GM12878 (cell line): ENCODE results near the gene INPP5D. TPM values are rescaled to one million over a fixed set of nuclear protein-coding genes. Genes with fewer than 3 reads are reported as not detected.

ENCODE experiments used
- ATAC-seq: fragments of 200-7000 bp; cut with Tn5 transposase; 3 replicates; pipeline ENCODE4 v1.9.1; 2020; ENCODE audit warnings: mild to moderate bottlenecking, moderate library complexity
- BruUV-seq: library from RNA; stranded (reverse); fragments of 400-500 nt; replicated peaks from 2 replicates; lab custom pipeline; 2021; lab: Mats Ljungman, UMichigan
- CTCF ChIA-PET: fragments of 300-600 bp; sonication (Branson Sonifier 250); formaldehyde crosslinking; extraction: SDS; loops from one replicate; lab custom pipeline; 2021; ENCODE audit warnings: inconsistent platforms; lab: Yijun Ruan, JAX
- POLR2A ChIA-PET: fragments of 350-600 bp; formaldehyde crosslinking; extraction: SDS; loops from one replicate; lab custom pipeline; 2021; ENCODE audit warnings: inconsistent platforms; lab: Charles Lee
- RAD21 ChIA-PET: fragments of 300-600 bp; sonication (Branson Sonifier 250); formaldehyde crosslinking; loops from one replicate; lab custom pipeline; 2023; ENCODE audit warnings: antibody characterized with exemption; ENCODE audit not compliant: unreplicated experiment; lab: Charles Lee
- SMC1A ChIA-PET: fragments of 300-600 bp; sonication (Branson Sonifier 250); formaldehyde crosslinking; loops from one replicate; lab custom pipeline; 2023; ENCODE audit not compliant: unreplicated experiment, uncharacterized antibody; lab: Charles Lee
- DNase-seq: peaks from one replicate; pipeline ENCODE4 v3.0.0-alpha.2; 2011; ENCODE audit warnings: low read depth, low spot score
- FAIRE-seq: peaks from 3 replicates; lab custom pipeline; 2011; peaks lifted over from hg19 to GRCh38; lab: Jason Lieb, UNC
- H2AFZ ChIP-seq: 2 replicates; pipeline ENCODE4 v1.6.0; 2011; ENCODE audit warnings: low read depth, low read length, control low read depth; ENCODE audit not compliant: control insufficient read depth
- H3K27ac ChIP-seq: 2 replicates; pipeline ENCODE4 v1.5.1; 2011; ENCODE audit warnings: control low read depth; ENCODE audit not compliant: control insufficient read depth, insufficient read depth
- H3K27me3 ChIP-seq, 2 experiments: replicated peaks in 1 of 2; 2 replicates each; pipeline versions ENCODE4 v1.6.0 to v1.6.1; 2011; ENCODE audit warnings: low read length in 1 of 2; ENCODE audit not compliant: control insufficient read depth in 2 of 2, insufficient read depth in 2 of 2
- H3K36me3 ChIP-seq, 2 experiments: 2 replicates each; pipeline ENCODE4 v1.5.1; 2011; ENCODE audit warnings: low read length in 1 of 2; ENCODE audit not compliant: control insufficient read depth in 2 of 2, insufficient read depth in 2 of 2
- H3K4me1 ChIP-seq: 2 replicates; pipeline ENCODE4 v1.6.1; 2011; ENCODE audit warnings: mild to moderate bottlenecking, low read length, moderate library complexity, mixed read lengths; ENCODE audit not compliant: control insufficient read depth, insufficient read depth
- H3K4me2 ChIP-seq: 2 replicates; pipeline ENCODE4 v1.6.0; 2011; ENCODE audit warnings: control low read depth; ENCODE audit not compliant: control insufficient read depth, insufficient read depth
- H3K4me3 ChIP-seq: fragments of 200-600 bp; sonication (generic); 2 replicates; pipeline ENCODE4 v1.5.1; 2016
- H3K79me2 ChIP-seq: 2 replicates; pipeline ENCODE4 v1.6.0; 2011; ENCODE audit warnings: low read length; ENCODE audit not compliant: control insufficient read depth, insufficient read depth
- H3K9ac ChIP-seq: 2 replicates; pipeline ENCODE4 v1.8.0; 2011; ENCODE audit warnings: low read length, control low read depth, mixed read lengths; ENCODE audit not compliant: control insufficient read depth, insufficient read depth
- H3K9me3 ChIP-seq: replicated peaks from 3 replicates; pipeline ENCODE4 v1.5.1; 2011; ENCODE audit warnings: mild to moderate bottlenecking, low read length; ENCODE audit not compliant: control insufficient read depth, insufficient read depth
- H4K20me1 ChIP-seq: 2 replicates; pipeline ENCODE4 v1.6.0; 2011; ENCODE audit not compliant: control insufficient read depth, insufficient read depth
- IKZF1 ChIP-seq: fragments of 450-650 bp; conservative IDR thresholded peaks from 2 replicates; pipeline ENCODE4 v1.6.1; 2017; ENCODE audit warnings: antibody characterized with exemption, mild to moderate bottlenecking
- KAT2A ChIP-seq: conservative IDR thresholded peaks from 2 replicates; pipeline ENCODE4 v1.6.1; 2011; ENCODE audit warnings: low read depth, low read length; ENCODE audit not compliant: control insufficient read depth
- MXI1 ChIP-seq: fragments of 150-350 bp; IDR thresholded peaks from 2 replicates; pipeline ENCODE4 v1.6.1; 2011; ENCODE audit warnings: low read depth, mild to moderate bottlenecking, inconsistent platforms, low read length, improper control_type of control experiment
- POLR2A ChIP-seq: IDR thresholded peaks from 2 replicates; pipeline ENCODE4 v1.6.1; 2011; ENCODE audit warnings: low read depth, mild to moderate bottlenecking, low read length
- RELA ChIP-seq: fragments of 450-650 bp; IDR thresholded peaks from 2 replicates; pipeline ENCODE4 v1.8.0; 2014; ENCODE audit warnings: borderline replicate concordance; ENCODE audit not compliant: partially characterized antibody
- SMARCA5 ChIP-seq: fragments of 450-650 bp; IDR thresholded peaks from 2 replicates; pipeline ENCODE4 v1.6.1; 2017; ENCODE audit warnings: mild to moderate bottlenecking
- TBL1XR1 ChIP-seq: IDR thresholded peaks from 2 replicates; pipeline ENCODE4 v1.6.1; 2012; ENCODE audit warnings: low read depth, low read length, improper control_type of control experiment
- ZNF24 ChIP-seq: fragments of 450-650 bp; IDR thresholded peaks from 2 replicates; pipeline ENCODE4 v1.6.1; 2017; ENCODE audit warnings: antibody characterized with exemption, mild to moderate bottlenecking
- WGBS: methylation state at CpG from one replicate; pipeline ENCODE4 v1.1.6; 2016; ENCODE audit warnings: low lambda C conversion rate; ENCODE audit not compliant: insufficient replicate concordance, insufficient coverage; ENCODE audit errors: missing lambda C conversion rate; 5-methylcytosine and 5-hydroxymethylcytosine counted together
- in situ Hi-C: fragments of 300-500 bp; cut with MboI; formaldehyde crosslinking; loops from 9 replicates; pipeline ENCODE4 v1.14.3; 2018; ENCODE audit warnings: mixed read lengths
- intact Hi-C: fragments of 100-400 bp; cut with micrococcal nuclease; formaldehyde crosslinking; loops from one replicate; pipeline ENCODE4 v1.14.2; 2022; ENCODE audit not compliant: unreplicated experiment
- polyA plus RNA-seq, 11 experiments: library from polyadenylated mRNA; depleted of rRNA in 4 of 11; unstranded in 6 of 11; stranded (reverse) in 5 of 11; fragments of >200 nt; fragmentation: Nextera tagmentation in 4 of 11; fragmentation: Illumina TruSeq in 1 of 11; extraction: Ambion mirVana in 4 of 11; extraction: Trizol in 1 of 11; gene quantifications; 1 replicate in 1 of 11; 2 replicates in 10 of 11; pipeline versions ENCODE4 v1.2.1 to v1.2.3, GENCODE V29; 2011 to 2016; ENCODE audit warnings: inconsistent platforms in 2 of 11, missing spikeins in 2 of 11, low read depth in 1 of 11
- total RNA-seq, 4 experiments: library from RNA; depleted of rRNA in 3 of 4; stranded (reverse); fragments of >200 nt in 3 of 4; fragmentation: Illumina TruSeq in 1 of 4; extraction: Trizol in 1 of 4; gene quantifications; 2 replicates each; pipeline versions ENCODE4 v1.2.1 to v1.2.3, GENCODE V29; 2013 to 2021

Gene INPP5D
- total and polyA plus RNA-seq, 10 of the 15 experiments (the other 5 are each of a cell fraction or from before 2014, with no cell fraction given) = 11.8 to 139 (median 88.8) TPM

DNA sequence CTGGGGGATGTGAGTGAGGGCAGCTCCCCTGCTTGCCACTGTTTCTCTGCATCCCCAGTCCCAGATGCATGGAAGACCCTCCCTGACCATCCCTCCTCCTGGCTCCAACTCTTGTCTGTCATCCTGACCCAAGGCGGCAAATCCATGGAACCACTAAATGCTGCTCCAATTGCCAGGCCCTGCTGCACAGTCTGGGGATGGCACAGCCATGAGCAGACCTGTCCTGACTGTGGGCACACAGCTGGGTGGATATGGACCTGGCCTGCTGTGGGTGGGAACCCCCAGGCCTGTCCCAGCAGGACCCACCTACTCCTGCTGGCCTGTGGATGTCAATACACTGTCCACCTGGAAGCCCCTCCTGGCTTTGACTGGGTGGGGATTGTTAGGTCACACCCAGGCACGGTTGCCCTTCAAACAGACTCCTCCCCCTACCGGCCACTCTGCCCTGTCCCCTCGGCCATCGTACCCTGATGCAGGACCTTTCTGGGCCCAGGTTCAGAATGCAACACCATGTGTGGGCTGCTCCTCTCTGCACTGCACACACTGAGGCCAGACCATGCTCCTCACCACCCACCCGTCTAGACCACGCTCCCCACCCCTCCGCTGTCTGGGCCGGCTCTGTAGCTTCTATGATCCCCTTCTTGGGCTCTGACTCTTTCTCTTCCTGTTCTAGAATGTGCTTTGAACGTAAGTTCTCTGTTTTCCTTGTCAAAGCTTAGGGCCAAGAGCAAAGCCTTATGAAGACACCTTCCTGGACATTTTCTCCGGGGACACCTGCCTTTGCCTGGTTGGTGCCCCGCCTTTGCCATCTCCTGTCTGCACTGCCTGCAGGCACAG, 57.9 kb downstream of the INPP5D start:
- Histone ChIP-seq H3K4me2 (no peak overlapping the region), H3K27me3 (no peaks in the 10 kb centered on the region), H3K9ac (no peak overlapping the region), H3K4me1 (peaks cover 9% of the 10 kb centered on the region), H4K20me1 (peaks cover 3% of the 10 kb centered on the region; the same call in 1 of the 2 replicates), H3K9me3 (no peaks in the 10 kb centered on the region; the same call in 2 of the 3 replicates), H2AFZ (no peak overlapping the region), H3K36me3 (peaks cover 21 to 40% of the 10 kb centered on the region in 2 experiments; a peak in 3 of 4 replicates), H3K4me3 (no peak overlapping the region), H3K79me2 (peaks cover 46% of the 10 kb centered on the region), H3K27ac (no peak overlapping the region)
- SMC1A ChIA-PET = no interaction called here
- BruUV-seq = no TSS peak
- POLR2A ChIA-PET = interaction anchor here (0.6 kb wide), 1 partner anchor 15 kb away, joined by 3 read pairs; no protein-coding TSS in a partner anchor
- intact Hi-C loops (no loop called here), in situ Hi-C loops (no loop called here)
- ATAC-seq = peak; percentile 11; the same call in 2 of the 3 replicates
- no peak for TF ChIP-seq IKZF1
- 0 out of 2 replicates have a peak, but pooled peaks have one; percentile 24 for TF ChIP-seq POLR2A
- TF ChIP-seq ZNF24 = no peak
- CTCF ChIA-PET = interaction anchor here (0.6 to 1.7 kb wide), 2 partner anchors 47 to 64 kb away, joined by 3 to 6 read pairs; no protein-coding TSS in a partner anchor
- WGBS = 92% methylated on average over 12 of the region's 12 CpGs
- no peak for FAIRE-seq
- RAD21 ChIA-PET = interaction anchor here (0.8 kb wide), 2 partner anchors 18 to 58 kb away, joined by 3 read pairs; partner anchors contain the start of gene INPP5D
- no peak for DNase-seq

DNA sequence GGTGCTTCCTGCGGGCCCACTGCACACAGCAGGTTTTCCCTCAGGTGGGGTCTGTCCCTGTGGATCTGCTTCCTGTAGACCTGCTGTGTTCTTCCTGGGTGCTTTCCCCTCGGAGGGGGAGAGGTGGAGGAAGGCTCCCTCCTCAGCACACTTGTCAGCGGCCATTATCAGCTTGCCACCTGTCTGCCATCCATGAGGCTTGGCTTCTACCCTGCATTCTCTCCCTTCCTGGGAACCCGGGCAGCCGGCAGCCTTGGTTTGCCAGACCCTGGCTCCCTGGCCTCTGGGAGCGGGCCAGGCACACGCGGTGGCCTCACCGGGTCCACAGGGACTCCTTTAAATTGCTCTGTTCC, 58.5 kb downstream of the INPP5D start:
- no peak overlapping the region for H3K9ac ChIP-seq
- no peak for FAIRE-seq
- no peak overlapping the region for H3K4me2 ChIP-seq
- ChIA-PET SMC1A (no interaction called here), CTCF (interaction anchor here (1.7 kb wide), 1 partner anchor 65 kb away, joined by 6 read pairs; no protein-coding TSS in a partner anchor), POLR2A (interaction anchor here (0.6 kb wide), 1 partner anchor 14 kb away, joined by 3 read pairs; no protein-coding TSS in a partner anchor), RAD21 (interaction anchor here (0.8 kb wide), 1 partner anchor 58 kb away, joined by 3 read pairs; the partner anchor contains the start of gene INPP5D)
- ATAC-seq = no peak
- in situ Hi-C loops (no loop called here), intact Hi-C loops (no loop called here)
- no peak for DNase-seq
- no peak overlapping the region for H2AFZ ChIP-seq
- H3K9me3 ChIP-seq = peaks cover 2% of the 10 kb centered on the region; the same call in 1 of the 3 replicates
- WGBS = 89% methylated on average over 9 of the region's 9 CpGs
- no peak overlapping the region for H3K27ac ChIP-seq
- peaks cover 44% of the 10 kb centered on the region for H3K79me2 ChIP-seq
- TF ChIP-seq RELA (no peak), SMARCA5 (no peak), TBL1XR1 (no peak), ZNF24 (no peak), KAT2A (no peak), MXI1 (no peak)
- no TSS peak for BruUV-seq
- peaks cover 3% of the 10 kb centered on the region; the same call in 1 of the 2 replicates for H4K20me1 ChIP-seq
- H3K4me1 ChIP-seq = peaks cover 12% of the 10 kb centered on the region
- H3K36me3 ChIP-seq = peaks cover 27 to 38% of the 10 kb centered on the region in 2 experiments
- H3K4me3 ChIP-seq = no peak overlapping the region
- H3K27me3 ChIP-seq = no peaks in the 10 kb centered on the region
